ENCODE measurements around the gene S100A13. TPM values are rescaled to one million over a fixed set of nuclear protein-coding genes. Genes with fewer than 3 reads are reported as not detected.

Gene S100A13
- total and polyA plus RNA-seq, 9 of the 15 experiments (the other 6 are each of a cell fraction or from before 2014, with no cell fraction given): 41.9 to 129 (median 58.0) TPM

GRCh38 chr1:153658400-153659174, 31.3 kb upstream of the S100A13 start, which contains the start of gene SNAPIN (continued):
- no peak for TF ChIP-seq ATF1 (CRISPR knock-in tag; IDR thresholded peaks at IDR 0.05)
- peak; percentile 78 for TF ChIP-seq ATF1 (tag; IDR thresholded peaks at IDR 0.05)
- TF ChIP-seq, protein P1, sequence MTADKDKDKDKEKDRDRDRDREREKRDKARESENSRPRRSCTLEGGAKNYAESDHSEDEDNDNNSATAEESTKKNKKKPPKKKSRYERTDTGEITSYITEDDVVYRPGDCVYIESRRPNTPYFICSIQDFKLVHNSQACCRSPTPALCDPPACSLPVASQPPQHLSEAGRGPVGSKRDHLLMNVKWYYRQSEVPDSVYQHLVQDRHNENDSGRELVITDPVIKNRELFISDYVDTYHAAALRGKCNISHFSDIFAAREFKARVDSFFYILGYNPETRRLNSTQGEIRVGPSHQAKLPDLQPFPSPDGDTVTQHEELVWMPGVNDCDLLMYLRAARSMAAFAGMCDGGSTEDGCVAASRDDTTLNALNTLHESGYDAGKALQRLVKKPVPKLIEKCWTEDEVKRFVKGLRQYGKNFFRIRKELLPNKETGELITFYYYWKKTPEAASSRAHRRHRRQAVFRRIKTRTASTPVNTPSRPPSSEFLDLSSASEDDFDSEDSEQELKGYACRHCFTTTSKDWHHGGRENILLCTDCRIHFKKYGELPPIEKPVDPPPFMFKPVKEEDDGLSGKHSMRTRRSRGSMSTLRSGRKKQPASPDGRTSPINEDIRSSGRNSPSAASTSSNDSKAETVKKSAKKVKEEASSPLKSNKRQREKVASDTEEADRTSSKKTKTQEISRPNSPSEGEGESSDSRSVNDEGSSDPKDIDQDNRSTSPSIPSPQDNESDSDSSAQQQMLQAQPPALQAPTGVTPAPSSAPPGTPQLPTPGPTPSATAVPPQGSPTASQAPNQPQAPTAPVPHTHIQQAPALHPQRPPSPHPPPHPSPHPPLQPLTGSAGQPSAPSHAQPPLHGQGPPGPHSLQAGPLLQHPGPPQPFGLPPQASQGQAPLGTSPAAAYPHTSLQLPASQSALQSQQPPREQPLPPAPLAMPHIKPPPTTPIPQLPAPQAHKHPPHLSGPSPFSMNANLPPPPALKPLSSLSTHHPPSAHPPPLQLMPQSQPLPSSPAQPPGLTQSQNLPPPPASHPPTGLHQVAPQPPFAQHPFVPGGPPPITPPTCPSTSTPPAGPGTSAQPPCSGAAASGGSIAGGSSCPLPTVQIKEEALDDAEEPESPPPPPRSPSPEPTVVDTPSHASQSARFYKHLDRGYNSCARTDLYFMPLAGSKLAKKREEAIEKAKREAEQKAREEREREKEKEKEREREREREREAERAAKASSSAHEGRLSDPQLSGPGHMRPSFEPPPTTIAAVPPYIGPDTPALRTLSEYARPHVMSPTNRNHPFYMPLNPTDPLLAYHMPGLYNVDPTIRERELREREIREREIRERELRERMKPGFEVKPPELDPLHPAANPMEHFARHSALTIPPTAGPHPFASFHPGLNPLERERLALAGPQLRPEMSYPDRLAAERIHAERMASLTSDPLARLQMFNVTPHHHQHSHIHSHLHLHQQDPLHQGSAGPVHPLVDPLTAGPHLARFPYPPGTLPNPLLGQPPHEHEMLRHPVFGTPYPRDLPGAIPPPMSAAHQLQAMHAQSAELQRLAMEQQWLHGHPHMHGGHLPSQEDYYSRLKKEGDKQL (CRISPR knock-in tag; IDR thresholded peaks at IDR 0.05; ENCODE audit: borderline replicate concordance): no peak
- no peak for TF ChIP-seq SETDB1 (IDR thresholded peaks at IDR 0.05; ENCODE audit: low read length)
- TF ChIP-seq ZNF57 (CRISPR knock-in tag; IDR thresholded peaks at IDR 0.05): no peak
- no peak for TF ChIP-seq BRF2 (IDR thresholded peaks at IDR 0.05; ENCODE audit: borderline replicate concordance, insufficient read depth, insufficient read length)
- no peak for TF ChIP-seq ZNF785 (CRISPR knock-in tag; IDR thresholded peaks at IDR 0.05)
- no peak for TF ChIP-seq HOXB6 (CRISPR knock-in tag; IDR thresholded peaks at IDR 0.05; ENCODE audit: borderline replicate concordance)
- TF ChIP-seq TFAM (CRISPR knock-in tag; conservative IDR thresholded peaks at IDR 0.05): no peak
- TF ChIP-seq XRCC5 (IDR thresholded peaks at IDR 0.05; ENCODE audit: low read depth, low read length): peak; percentile 66; the same call in 1 of the 2 replicates
- TF ChIP-seq RFX7 (CRISPR knock-in tag; IDR thresholded peaks at IDR 0.05): no peak
- TF ChIP-seq ZNF239 (CRISPR knock-in tag; IDR thresholded peaks at IDR 0.05): no peak
- no peak for TF ChIP-seq MCM3 (IDR thresholded peaks at IDR 0.05)
- no peak for TF ChIP-seq ZNF146 (CRISPR knock-in tag; IDR thresholded peaks at IDR 0.05; ENCODE audit: unreplicated experiment)
- no peak for TF ChIP-seq ZC3H8 (IDR thresholded peaks at IDR 0.05)

Measured in K562 (cell line).